NCI-H748 (cell line): Measurements from ENCODE around the gene TNRC6C.

ENCODE experiments used
- DNase-seq: peaks from one replicate; lab custom pipeline; 2025; ENCODE audit not compliant: unreplicated experiment; lab: John Stamatoyannopoulos, UW

TNRC6C gene

DNA sequence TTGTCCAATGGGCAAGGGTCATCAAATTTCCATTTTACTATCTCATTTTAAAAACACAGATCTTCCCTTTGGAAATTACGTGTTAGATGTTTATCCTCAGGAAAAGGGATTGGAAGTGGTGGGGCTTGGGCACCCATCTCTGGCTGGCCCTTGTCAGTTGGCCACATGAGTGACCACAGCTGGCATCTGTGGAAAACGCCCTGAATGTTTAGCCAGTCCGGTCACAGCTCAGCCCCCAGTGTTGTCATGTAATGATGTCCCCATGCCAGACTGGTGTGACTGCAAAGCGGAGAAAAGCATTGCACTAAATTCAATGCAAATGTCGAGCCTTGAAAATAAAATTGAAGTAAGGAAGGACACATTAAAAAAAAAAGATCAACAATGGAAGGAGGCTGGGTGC is 117.0 kb downstream of the TNRC6C start:
- DNase-seq: no peak

DNA sequence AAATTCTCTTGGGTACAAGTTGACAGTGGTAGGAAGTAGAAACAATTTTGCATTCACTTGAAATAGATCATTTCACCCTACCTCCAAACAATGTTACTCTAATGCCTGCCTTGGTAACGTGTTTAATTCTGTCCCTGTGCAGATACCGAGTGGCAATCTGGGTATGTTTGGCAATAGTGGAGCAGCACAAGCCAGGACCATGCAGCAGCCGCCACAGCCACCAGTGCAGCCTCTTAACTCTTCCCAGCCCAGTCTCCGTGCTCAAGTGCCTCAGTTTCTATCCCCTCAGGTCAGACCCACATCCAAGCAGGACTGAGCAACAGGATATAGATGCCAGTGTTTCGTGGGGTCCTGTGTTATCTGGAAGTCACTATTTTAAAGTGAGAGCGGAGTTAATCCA is 120.8 kb downstream of the TNRC6C start:
- DNase-seq: no peak

DNA sequence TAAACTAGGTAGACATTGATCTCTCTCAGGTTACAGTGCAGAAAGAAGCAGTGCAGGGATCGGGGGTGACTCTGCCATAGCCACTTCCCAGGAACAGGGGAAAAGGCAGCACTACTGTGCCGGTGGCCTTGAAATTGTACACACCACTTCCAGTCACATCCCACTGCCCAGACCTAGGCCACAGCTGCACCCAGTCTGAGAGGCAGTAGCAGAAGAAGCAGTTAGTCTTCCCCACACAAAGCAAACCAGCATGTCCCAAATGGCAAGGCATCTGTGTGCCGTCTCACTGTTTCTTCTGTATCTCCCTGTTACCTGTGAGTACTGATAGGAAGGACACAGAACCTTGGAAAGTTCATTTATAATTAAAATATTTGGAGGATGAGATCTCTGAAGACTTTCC is 123.0 kb downstream of the TNRC6C start:
- DNase-seq: no peak

DNA sequence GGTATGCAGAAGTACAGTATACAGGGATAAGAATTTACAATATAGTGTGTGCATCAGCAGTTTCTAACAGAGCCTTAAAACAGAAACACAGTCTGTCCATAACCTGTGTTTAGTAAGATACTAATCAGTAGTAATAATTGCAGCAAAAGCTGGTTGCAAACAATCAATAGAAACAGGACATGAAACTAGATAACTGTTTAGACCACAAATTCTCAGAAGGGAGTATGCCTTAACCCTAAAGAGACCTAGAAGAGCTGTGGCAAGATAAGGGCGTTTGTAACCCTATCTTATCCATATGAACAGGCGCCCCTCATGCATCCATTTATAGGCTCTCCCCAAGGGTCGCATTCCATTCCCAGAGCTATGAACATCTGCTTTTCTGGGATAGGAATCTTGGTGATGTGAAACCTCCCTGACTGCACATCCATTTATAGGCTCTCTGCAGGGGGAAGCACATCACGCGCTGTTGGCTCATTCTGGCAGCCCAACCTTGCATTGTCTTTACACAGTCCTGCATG is 123.9 kb downstream of the TNRC6C start:
- DNase-seq: peak; percentile 21

DNA sequence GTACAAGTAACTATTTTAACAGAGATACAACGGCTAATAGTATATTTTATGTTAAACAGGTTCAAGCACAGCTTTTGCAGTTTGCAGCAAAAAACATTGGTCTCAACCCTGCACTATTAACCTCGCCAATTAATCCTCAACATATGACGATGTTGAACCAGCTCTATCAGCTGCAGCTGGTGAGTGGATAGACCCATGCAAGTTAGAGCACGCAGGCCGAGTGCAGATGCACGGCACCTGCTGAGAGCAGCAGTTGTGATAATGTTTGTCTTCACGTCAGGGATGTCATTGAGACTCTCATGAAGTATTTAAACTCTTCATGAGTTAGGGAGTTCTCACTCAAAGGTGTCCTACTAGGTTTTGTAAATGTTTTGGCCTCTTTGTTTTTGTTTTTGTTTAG is 124.5 kb downstream of the TNRC6C start:
- peak; percentile 86 for DNase-seq

DNA sequence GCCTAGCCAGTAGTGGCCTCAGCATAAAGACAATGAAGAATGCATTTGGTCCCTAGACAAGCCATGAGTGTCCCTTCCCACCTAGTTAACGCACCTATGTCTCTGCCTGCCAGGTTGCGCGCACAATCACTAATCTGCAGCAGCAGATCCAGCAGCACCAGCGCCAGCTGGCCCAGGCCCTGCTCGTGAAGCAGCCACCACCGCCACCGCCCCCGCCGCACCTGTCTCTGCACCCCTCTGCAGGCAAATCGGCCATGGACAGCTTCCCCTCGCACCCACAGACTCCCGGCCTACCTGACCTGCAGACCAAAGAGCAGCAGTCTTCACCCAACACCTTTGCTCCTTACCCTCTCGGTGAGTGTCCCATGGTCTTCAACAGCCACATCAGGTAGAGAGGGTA is 128.2 kb downstream of the TNRC6C start:
- no peak for DNase-seq

DNA sequence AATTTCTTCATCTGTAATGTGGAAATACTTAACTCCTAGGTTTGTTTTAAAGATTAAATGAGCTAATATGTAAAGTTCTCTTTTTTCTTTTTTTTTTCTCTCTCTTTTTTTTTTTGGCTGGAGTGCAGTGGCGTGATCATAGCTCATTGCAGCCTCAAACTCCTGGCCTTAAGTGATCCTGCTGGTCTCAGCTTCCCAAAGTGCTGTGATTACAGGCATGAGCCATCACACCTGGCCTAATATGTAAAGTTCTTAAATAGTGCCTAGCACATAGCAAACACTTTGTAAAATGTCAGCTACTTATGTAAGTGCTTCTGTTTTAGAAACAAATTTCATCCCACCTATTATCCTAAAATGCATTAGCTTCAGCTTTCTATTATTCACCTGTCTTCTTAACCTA is 130.0 kb downstream of the TNRC6C start:
- DNase-seq: no peak

DNA sequence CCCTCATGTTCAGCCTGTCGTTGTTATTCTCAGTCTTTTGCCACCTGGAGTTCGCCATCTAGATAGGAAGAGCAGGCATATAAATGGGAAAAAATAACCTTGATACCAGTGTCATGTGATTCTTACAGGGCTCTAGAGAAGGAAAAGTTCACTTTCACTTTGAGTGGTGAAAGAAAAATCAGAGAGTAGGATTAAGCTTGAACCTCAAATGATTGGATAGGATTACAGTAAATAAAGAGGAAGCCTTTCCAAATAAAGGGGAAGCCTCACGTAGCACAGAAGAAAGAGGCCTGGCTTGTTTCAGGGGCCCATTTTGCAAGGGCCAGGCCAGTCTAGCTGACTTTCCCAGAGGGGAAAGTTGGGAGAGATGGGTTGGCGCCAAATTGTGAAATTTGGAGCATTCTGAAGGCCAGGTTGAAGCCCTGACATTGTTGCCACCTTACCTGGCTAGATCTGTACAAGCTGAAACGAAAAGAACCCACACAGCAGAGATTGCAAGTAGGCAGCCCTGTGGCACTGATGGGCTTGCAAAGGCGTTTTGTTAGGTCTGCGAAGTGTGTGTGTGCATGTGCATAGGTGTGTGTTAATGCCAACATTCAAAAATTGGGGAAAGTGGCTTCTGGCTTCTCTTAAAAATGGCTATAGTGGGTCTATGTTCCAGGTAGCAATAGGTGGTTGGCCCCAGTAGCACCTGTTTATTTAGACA is 131.2 kb downstream of the TNRC6C start:
- no peak for DNase-seq

DNA sequence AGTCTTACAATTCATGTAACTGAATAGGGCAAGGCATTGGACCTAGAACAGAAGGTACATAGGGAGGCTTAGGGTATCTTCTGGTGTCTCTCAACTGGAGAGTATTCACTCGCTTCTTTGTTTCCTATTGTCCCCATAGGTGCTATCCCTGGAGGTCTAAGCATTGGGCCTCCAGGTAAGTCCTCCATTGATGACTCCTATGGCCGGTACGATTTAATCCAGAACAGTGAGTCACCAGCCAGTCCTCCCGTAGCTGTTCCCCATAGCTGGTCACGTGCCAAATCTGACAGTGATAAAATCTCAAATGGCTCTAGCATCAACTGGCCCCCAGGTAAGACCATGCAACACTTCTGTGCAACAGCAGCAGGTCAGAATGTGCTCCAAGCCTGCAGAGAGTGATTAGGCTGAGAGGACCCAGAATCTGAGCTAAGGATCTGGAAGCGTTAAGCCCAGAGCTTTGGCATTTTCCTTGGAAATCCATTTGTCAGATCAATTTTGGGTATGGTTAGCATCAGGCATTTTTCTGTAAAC is 134.4 kb downstream of the TNRC6C start:
- DNase-seq: no peak

DNA sequence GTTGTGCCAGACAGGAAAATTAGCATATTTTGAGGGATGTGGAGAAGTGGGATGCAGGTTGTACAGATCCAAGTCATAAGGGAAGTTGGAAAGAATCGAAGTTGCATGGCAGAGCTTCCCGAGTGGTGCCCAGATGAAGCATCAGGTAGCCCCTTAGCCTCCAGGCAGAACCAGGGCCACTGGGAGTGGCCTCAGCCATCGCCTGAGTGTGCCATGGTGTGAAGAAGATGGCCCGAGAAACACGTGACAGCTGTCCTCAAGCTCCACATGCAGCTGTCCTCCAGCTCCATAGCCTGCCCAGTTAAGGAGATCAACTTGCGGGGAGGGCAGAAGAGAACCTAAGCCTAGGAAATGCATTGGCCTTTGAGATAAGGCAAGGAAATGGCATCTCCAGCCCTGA is 136.5 kb downstream of the TNRC6C start:
- no peak for DNase-seq

DNA sequence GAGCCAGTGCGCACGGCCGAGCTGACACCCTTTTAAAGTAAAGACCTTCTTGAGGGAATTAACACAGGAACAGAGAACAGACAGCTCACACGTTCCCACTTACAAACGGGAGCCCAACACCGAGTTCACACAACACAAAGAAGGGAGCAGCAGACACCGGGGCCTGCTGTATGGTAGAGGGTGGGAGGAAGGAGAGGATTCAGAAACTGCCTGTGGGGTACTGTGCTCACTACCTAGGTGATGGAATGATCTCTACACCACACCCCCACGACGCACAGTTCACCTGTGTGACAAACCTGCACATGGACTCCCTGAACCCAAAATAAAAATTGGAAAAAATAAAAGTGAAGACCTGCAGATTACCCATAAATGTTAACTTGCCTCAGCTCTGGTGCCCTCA is 137.6 kb downstream of the TNRC6C start:
- no peak for DNase-seq

DNA sequence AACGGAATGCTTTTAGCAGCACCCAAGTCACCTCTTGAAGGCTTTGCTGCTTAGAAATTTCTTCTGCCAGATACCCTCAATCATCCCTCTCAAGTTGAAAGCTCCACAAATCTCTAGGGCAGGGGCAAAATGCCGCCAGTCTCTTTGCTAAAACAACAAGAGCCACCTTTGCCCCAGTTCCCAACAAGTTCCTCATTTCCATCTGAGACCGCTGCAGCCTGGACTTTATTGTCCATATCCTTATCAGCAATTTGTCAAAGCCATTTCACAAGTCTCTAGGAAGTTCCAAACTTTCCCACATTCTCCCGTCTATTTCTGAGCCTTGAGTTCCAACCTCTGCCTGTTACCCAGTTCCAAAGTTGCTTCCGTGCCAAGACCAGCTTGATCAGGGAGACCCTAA is 142.6 kb downstream of the TNRC6C start:
- DNase-seq: no peak

DNA sequence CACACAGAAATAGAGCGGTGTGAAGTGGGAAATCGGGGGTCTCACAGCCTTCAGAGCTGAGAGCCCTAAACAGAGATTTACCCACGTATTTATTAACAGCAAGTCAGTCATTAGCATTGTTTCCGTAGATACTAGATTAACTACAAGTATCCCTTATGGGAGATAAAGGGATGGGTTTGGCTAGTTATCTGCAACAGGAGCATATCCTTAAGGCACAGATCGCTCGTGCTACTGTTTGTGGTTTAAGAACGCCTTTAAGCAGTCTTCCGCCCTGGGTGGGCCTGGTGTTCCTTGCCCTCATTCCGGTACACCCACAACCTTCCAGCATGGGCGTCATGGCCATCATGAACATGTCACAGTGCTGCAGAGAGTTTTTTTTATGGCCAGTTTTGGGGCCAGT is 143.0 kb downstream of the TNRC6C start:
- DNase-seq: no peak

DNA sequence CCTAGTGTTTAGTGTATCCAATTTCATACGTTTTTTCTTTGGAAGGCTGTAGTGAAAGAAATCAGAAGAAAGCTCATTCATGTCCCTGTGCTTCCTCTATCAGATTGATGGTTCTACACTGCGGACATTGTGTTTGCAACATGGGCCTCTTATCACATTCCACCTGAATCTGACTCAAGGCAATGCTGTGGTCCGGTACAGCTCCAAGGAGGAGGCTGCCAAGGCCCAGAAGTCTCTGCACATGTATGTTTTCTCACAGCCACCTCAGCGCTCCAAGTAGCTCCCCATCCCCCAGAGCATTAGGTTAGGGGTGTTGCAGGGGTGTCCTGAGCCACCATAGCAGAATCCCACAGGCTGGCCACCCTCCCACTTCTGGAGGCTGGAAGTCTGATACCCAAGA is 144.8 kb downstream of the TNRC6C start:
- no peak for DNase-seq

DNA sequence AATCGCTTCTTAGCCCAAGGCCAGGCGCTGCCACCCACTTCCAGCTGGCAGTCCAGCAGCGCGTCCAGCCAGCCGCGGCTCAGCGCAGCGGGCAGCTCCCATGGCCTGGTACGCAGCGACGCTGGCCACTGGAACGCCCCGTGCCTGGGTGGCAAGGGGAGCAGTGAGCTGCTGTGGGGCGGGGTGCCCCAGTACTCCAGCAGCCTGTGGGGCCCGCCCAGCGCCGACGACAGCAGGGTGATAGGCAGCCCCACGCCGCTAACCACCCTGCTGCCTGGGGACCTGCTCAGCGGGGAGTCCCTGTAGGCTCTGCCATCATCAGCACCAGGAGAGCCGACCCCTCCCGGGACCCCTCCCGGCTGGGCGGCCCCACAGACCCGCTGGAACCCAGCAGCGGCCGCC is 146.0 kb downstream of the TNRC6C start:
- no peak for DNase-seq

DNA sequence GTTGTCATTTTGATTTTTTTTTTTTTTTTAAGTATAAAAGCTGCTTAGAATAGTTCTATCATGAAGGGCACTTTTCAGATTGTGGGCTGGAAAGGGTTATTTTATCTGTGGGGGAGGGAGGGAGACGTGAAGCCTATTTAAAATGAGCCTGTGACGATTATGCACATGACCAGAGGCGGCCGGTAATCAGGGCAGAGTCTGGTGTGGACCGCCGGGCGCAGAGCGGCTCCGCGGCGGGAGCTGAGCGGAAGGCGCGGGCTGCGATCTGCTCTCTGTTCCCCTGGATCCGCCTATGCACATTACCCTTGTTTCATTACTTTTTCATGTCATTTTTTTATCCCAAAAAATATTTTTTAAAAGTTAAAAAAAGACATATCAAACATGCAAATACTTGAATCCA is 146.6 kb downstream of the TNRC6C start:
- no peak for DNase-seq

DNA sequence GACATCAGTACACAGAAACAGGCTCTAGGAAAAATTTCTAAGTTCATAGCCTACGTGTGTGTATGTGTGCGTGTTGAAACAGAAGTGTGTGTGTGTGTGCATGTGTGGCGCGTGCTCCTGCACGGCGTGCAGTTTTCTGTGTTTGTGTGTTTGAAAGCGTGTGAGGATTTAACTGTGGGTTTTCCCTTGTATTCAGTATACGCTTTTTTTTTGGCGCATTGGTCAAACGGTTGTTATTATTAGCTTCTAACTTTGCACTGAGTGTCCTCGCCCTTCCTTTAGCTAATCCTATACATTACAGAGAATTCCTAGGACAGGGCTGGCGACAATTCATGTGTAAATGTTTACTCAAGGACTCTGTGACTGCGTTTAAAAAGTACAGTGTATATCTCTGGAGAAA is 147.0 kb downstream of the TNRC6C start:
- peak; percentile 23 for DNase-seq

DNA sequence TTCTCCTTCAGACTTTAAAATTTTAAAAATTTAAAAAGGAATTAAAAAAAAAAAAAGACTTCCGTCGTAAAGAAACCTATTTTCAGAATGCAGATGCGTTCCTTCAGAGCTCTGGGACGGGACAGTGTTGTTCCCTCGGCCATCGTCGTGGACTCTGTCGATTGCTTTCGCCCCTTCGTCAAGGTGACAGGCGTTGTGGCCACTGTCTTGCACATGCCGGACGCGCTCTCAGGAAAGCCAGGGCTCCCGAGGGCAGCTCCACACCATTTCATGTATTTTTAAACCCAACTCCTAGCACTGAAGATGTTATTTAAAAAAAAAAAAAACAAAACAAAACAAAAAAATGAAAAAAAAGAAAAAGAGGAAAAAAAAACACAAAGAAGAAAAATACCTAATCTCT is 147.7 kb downstream of the TNRC6C start:
- no peak for DNase-seq

DNA sequence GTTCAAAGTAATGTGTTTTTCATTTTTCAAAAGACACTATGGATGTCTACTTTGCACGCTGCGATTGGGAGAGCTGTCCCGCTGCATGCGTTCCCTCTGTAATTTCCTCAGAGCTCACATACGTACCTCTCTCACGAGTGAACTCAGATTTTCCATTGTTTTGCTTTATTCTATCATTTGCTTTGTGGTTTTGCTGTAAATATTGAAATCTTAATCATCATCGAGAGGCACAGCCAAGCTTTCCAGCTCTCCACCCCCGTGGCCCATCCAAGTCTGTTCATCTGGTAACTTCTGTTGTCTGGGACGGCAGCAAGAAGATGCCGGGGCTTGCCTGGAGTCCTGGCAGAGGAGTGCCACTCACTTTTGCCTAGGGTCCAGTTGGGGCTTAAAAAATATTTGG is 149.0 kb downstream of the TNRC6C start:
- no peak for DNase-seq

DNA sequence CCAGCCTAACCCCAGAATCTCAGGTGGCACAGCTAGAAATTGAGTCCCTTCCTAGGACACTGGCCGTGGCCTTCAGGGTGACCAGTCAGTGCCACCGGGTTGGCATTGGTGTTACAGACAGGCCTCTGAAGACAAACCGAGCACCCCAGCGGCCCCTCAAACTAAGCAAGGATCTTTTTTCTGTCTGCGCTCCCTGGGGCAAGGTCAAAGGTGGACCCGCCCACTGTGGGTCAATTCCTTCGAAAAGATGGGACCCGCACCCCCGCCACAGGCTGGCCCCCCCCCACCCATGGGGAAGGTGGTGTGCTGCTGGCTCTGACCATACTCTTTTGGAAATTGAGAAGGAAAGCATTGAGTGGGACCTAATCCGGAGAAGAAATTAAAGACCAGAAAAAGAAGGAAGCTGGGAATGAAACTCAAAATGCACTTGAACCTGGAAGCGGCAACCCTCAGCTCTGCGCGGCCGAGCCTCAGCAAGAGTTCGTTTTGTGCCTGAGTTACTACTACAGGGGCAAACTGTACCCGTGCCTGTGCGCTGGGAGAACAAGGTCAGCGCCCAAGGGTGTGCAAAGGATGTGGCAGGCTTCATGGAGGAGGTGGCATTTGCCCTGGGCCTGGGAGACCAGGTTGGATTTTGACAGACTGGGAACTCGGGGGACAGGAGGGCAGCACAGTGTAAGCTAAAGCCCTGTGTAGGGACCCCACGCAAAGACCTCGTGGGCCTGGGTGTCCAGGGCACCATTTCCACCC is 149.6 kb downstream of the TNRC6C start:
- no peak for DNase-seq

DNA sequence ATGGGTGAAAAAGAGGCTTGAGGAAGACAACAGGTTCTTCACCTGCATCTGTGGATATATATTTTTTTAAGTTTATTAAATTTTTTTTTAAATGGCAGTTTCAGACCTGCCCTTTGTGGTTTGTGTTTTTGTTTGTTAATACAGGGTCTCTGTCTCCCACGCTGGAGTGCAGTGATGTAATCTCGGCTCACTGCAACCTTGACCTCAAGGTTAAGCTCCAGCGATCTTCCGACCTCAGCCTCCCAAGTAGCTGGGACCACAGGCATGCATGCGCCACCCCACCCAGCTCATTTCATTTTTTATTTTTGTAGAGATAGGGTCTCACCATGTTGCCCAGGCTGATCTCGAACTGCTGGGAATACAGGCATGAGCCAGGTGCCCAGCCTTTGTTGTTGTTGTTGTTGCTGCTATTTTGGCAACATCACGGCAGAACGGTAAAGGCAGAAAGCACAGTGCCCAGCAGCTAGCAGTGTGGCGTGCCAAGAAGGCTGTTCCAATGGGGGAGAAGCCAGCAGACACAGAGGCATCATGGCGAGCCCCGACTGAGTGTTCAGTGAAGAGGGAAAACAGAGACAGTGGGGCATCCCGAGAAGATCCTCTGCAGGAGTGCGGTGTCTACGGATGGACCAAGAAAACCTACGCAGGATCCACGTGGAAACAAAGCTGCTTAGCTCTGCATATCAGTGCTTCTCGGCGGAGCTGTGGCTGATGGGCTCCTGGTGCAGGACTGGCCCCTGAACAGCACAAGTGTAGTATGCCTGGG is 150.4 kb downstream of the TNRC6C start:
- no peak for DNase-seq

DNA sequence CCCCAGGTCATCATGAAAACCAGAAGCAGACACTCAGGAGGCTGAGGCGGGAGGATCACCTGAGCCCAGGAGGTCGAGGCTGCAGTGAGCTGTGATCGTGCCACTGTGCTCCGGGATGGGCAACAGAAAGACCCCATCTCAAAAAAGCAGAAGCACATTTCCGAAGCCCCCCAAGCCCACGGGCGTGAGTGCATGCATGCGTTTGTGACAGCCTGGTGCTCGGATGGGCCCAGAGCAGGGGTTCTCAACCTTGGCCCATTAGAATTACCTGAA is 150.9 kb downstream of the TNRC6C start:
- no peak for DNase-seq
